ENCODE results near the gene KRTAP16-1.

DNA sequence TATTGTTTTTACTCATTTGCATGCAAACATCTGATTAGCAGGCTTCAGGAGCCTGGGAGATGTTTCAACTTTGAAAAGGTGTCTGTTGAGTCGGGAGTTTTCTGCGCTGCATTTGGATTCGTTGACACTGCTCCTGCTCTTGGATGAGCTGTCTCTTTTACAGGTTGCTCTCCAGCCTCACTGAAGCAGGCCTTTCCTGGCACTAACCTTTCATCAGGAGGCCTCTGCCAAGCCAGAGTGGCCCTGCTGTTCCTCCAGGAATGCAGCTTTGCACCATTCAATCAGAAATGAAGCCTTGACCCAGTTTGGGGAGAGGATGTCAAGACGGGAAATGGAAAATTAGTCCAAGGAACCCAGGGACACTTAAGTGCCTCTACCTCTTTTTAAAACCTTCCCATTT lies 6.1 kb downstream of the KRTAP16-1 start:
- TF ChIP-seq NANOG (IDR thresholded peaks at IDR 0.05; ENCODE audit: insufficient read depth, low read depth, low read length, poor library complexity, severe bottlenecking) (no peak), POLR2A (IDR thresholded peaks at IDR 0.05; ENCODE audit: control extremely low read depth in 1 of 2, low read depth in 2 of 2, low read length in 2 of 2) (no peak), EZH2 (IDR thresholded peaks at IDR 0.05; ENCODE audit: low read depth, low read length, severe bottlenecking) (no peak), PHF8 (conservative IDR thresholded peaks at IDR 0.05; ENCODE audit: low read depth, low read length) (no peak), EP300 (IDR thresholded peaks at IDR 0.05; ENCODE audit: borderline replicate concordance in 1 of 2, low read depth in 2 of 2, low read length in 2 of 2) (no peak), SIN3A (conservative IDR thresholded peaks at IDR 0.05 in 1 of 2, IDR thresholded peaks at IDR 0.05 in 1 of 2; ENCODE audit: low read depth in 1 of 2, low read length in 2 of 2) (no peak), POLR2AphosphoS5 (IDR thresholded peaks at IDR 0.05; ENCODE audit: low read depth, low read length) (no peak), CREB1 (IDR thresholded peaks at IDR 0.05) (no peak)
- TF ChIP-seq, protein P1, sequence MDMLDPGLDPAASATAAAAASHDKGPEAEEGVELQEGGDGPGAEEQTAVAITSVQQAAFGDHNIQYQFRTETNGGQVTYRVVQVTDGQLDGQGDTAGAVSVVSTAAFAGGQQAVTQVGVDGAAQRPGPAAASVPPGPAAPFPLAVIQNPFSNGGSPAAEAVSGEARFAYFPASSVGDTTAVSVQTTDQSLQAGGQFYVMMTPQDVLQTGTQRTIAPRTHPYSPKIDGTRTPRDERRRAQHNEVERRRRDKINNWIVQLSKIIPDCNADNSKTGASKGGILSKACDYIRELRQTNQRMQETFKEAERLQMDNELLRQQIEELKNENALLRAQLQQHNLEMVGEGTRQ (IDR thresholded peaks at IDR 0.05; ENCODE audit: low read length), result no peak
